ENCODE measurements around the gene BMP6.

BMP6 gene

DNA sequence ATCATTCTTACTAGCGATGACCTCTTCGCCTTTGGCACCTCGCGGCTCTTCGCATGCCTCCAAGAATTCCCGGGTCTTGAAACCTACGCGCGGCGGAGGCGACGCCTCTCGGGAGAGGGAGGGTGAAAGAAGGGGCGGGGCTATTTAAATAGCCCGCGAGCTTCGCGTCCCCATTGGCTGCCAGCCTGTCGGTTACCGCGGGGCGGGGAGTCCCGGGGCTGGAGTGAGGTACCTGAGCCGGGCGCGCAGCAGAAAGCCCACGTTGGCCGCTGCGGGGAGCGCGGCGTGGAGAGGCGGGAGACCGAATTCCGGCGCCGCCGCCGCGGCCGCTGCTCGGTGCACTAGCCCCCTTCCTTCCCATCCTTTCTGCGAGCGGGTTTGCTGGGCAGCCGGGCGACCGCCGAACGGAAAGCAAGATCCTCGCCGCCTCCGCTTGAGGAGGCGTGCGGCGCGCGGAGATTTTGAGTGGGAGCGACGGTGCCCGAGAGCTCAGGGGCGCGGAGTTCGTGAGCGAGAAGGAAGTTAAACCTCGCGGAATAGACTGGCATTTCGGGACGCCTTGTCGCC, at the start of gene BMP6:
BMP6 (plus strand) TSS at position 251 of the 567 bp plus-strand sequence. CDS start 857 bp downstream, outside the sequence.
- peak; percentile 39 to 60 for DNase-seq (ENCODE audit: low read depth in 2 of 2)

DNA sequence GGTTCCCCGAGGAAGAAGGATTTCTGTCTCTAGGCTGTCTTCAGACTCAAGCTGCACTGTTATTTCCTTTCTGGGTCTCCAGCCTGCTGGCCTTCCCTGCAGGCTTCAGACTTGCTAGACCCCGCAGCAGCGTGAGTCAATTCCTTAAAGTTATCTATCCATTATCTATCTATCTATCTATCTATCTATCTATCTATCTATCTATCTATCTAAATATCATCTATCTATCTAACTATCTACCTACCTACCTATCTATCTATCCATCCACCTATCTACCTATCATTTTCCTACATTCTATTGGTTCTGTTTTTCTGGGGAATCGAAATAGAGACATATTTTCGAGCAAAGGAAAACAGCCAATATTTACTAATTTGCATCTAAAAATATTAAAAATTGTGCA, 48.7 kb upstream of the BMP6 start:
- DNase-seq (ENCODE audit: low read depth in 2 of 2): no peak

DNA sequence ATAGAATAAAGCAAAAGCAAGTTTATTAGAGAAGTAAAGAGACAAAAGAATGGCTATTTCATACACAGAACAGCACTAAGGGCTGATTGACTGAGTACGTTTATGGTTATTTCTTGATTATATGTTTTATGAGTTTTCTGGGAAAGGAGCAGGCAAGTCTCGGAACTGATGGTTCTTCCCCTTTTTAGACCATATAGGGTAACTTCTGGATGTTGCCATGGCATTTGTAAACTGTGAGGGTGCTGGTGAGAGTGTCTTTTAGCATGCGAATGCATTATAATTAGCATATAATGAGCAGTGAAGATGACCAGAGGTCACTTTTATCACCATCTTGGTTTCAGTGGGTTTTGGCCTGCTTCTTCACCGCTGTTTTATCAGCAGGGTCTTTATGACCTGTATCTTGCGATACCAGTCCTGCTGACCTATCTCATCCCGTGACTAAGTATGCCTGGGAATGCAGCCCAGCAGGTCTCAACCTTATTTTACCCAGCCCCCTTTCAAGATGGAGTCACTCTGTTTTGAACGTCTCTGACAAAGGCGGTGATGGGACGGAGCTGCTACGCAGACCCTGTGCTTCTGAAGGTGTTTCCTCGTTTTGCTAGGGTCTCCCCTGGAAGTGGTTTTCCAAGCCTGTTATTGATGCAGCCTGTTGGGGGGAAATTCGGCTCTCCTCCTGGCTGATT, 45.4 kb upstream of the BMP6 start:
- DNase-seq (ENCODE audit: low read depth in 2 of 2): no peak

DNA sequence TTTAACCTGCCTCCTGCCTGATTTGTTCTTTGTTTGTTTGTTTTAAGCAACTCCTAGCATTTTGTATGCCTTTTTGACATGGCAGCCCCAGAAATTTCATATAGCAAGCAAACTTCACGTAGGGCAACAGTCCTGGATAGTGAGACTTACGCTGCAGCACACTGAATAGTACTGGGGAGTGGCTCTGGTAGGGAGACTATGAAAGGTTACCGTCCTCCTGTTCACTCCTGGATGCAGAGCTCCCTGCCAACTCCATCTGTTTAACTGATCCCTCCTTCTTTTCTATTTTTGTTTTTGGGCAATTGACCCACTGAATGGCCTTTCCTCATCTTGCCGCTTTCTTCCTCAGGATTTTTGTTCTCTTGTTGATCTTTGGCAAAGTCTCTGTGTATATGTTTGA, 44.5 kb upstream of the BMP6 start:
- no peak for DNase-seq (ENCODE audit: low read depth in 2 of 2)

DNA sequence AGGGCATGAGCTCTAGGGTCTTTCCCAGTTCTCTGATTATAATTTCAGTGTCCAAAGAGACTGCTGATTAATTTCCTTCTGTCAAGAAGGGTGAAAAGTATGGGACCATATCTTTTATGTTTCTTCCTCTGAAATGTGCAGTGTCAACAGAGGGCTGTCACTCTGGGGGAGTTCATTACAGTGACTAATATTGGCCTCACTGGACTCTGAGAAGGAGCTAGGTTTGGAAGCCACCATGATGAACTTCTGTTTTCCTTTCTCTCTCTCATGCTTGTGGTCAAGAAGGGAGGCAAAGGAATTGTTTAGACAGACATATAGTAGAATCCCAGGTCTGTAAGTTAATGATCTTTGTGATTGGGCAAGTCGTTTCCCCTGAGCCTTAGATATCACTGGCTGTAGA, 41.8 kb upstream of the BMP6 start:
- DNase-seq (ENCODE audit: low read depth in 2 of 2): no peak

DNA sequence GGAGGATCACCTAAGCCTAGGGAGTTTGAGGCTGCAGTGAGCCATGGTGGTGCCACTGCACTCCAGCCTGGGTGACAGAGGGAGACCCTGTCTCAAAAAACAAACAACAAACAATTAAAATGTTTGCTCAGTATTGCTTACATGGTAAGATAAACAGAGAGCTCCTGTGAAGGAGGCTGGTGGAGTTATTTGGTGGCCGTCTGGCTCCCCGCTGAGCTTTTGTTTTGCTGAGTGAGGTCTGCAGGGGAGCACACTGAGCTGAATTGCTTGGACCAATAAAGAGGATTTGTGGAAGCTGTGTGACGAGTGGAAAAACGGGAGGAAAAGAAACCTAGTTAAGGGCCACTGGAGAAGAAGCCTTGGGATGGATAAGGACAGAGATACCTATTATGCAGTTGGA, 41.1 kb upstream of the BMP6 start:
- DNase-seq (ENCODE audit: low read depth in 2 of 2): no peak

DNA sequence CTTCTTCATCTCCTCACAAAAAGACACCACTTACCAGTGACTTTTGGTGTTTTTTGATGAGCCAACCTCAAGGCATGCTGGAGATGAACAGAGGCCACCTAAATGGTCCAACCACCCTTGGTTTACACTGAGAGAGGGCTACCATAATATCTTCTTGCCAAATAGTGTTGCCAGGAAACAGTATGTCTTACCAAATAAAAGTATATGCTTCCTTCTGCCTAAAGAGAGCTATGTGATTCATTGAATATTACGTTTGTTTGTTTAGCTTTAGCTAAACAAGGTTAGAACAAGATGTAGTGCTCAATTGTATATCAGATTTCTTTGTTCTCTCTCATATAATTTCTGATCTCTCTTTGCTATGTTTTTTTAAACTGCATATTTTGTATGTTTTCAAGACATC, 40.6 kb upstream of the BMP6 start:
- DNase-seq (ENCODE audit: low read depth in 2 of 2): no peak

DNA sequence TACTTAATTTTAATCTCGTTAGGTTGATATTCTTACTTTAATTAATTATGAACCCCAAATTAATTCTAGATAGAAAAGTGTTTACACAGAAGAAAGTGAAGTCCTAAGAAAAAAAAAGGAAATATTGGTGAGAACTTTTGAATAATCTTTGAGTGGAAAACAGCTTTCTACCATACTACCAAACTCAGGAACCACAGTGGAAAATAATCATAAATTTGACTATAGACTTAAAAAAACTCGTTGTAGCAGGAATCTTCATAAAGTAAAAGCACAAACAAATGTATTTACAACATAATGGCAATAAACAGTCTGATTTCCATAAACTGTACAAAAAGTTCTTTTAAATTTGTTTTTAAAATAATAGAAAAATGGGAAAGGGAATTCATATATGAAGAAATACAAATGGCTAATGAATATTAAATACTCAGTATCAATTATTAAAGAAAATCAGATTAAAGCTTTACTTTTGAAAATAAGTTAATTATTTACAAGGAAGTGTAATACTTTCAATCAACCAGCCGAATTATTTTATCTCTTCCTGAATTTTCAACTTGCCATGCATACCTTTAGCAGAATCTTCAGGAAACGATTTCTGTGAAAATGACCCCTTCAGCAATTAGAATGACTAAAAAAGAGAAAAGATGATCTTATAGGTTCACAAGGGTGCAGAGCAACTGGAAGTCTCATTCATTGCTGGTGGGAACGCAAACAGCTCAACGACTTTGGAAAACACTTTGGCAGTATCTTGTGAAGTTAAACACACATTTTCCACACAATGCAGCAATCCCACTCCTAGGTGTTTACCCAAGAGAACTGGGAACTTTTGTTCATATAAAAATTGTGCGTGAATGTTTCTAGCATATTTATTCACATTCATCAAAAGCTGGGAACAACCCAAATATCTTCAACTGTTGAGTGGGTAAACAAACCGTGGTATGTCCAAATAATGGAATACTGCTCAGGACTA, 38.5 kb upstream of the BMP6 start:
- no peak for DNase-seq (ENCODE audit: low read depth in 2 of 2)

DNA sequence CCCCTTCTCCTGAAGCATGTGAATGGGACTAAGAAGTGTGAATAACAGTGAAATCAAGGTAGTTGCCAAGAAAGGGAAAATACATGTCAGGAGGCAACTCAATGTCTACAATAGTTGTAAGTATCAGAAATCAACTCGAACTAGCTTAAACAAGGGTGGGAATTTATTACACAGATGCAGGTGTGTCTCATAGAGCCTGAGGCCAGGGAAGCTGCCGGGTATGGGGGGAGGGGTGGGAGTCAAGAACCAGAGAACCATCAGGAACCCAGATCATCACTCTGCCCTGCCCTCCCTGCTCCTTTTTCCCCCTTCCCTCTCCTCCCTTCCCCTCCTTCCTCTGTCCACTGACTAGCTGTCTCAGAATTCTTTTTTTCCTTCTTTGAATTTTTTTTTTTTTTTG, 34.9 kb upstream of the BMP6 start:
- DNase-seq (ENCODE audit: low read depth in 2 of 2): no peak

DNA sequence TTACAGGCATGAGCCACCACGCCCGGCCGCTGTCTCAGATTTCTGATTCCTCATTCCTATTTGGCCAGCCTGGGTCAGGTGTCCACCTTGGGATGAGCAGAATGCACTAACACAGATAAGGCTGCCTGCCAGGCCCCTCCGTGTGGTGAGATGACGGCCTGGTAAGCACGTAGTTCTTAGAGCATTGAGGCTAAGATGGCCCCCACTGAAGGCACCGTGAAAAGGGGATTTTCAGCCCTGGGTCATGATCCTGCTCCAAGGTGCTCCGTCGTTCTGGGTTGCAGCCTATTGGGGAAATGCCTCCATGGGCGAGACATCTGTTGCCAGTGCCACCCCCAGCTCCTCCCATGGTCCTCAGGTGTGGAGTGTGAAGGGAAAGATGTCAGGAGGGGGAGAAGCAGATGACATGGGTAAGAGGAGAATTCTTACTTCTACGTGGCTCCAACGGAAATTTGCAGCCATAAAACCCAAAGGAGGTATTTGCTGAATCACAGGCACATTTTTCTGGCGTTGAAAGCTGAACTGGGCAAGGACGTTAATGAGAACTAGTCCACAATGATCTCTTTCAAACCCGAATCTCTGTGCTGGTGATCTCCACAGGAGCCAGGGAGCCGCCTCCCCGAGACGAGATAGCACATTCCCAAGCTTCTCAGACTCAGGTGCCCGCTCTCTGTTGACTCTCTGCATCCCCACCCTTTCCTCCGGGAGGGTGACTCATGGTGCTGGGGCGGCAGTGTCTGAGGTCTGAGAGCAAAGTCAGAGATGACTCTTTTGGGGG, 34.0 kb upstream of the BMP6 start:
- no peak for DNase-seq (ENCODE audit: low read depth in 2 of 2)

DNA sequence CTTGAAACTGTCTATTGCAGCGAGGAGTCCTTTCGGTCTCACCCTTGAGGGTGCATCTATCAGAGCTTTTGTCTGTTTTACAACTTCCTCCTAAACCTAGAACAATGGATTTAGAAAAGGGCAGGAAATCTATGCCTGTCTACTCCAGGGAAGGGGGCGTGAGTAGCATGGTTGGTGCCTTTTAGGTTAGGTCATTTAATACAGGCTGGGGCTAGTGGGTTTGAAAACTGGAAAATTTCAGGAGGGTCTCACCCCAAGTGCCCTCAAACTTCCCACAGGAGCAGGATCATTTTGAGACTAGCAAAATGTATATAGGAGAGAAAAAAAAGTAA, 33.5 kb upstream of the BMP6 start:
- no peak for DNase-seq (ENCODE audit: low read depth in 2 of 2)

DNA sequence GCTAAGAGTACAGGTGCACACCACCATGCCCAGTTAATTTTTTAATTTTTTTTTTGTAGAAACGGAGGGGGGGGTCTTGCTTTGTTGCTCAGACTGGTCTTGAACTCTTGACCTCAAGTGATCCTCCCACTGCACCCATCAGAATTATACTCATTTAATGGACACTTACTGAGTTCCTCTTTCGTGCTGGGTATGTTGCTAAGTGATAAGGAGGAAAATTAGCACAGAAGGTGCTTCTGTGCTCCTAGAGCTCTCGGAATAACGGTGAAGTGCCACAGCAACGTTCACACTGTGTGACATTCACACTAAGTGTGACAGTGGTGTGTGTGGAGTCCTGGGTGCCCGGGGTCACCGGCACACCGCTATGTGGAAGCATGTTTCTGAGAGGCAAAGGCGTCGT, 32.1 kb upstream of the BMP6 start:
- DNase-seq (ENCODE audit: low read depth in 2 of 2): no peak

DNA sequence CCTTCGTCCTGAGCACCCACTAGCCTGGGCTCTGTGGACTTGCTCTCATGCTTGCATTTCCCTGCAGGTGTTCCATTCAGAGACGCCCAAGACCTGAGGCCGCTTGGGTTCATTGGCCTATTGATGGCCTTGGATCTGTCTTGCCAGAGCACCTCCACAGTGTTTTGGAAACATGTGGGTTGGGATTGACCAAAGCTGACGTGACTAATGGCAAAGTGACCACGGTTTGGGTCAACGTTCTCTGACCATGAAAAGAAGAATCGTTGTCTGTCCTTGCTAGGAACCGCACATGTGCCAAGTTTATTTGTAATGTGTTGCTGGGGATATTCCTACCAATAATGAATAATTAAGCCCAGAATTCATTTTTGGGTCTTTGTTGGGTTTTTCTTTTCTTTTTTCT, 29.8 kb upstream of the BMP6 start:
- DNase-seq (ENCODE audit: low read depth in 2 of 2): no peak

DNA sequence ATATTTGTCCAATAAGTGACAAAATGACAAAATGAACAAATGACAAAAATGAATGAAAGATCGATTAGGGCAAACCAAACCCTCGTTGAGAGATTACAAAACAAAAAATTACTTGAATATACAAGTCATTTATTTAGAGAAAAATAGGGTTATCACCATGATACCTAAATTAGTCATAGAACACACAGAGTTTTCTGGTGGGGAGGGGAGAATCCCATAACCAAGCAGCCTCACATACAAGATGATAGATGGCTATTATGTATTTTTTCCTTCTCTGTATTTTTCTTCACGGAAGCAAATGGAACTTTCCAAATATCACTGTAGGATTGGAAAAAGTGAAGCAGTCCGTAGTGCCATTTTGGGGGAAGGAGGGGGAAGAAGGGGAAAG, 28.5 kb upstream of the BMP6 start:
- no peak for DNase-seq (ENCODE audit: low read depth in 2 of 2)

DNA sequence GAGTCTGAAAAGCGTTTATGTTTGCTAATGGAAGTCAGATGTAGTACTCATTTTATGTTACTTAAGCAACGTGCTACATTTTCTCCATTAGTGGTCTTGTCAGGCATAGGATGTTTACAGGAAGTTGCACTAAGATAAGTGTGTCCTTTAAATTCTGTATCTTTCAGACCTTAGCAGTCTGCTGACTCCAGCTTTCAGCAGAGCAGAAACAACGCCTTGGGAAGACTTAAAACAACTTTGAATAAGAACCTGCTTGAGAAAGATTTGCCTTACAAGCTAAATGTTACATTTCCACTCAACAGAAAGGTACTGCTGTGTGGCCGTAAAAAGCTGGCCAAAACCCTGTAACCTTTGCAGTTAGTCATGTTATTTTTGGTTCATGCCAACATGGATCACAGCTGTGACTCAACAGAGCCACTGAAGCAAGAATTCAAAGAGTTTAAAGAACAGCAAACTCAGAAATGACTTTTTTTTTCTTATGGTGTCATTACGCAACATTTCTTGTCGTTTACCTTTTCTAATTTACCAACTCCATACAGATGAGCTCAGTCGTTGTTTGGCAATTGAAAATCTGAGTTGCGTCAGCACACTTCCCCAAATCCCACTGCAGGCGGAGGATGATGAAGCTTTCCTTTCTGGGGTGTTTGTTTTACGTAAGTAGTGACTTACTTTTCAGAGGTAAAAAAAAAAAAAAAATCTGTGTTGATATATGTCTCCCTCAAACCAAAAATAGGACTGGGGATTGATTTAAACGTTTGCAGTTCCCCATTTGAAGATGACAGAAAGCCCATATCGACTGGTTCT, 27.9 kb upstream of the BMP6 start:
- DNase-seq (ENCODE audit: low read depth in 2 of 2): no peak

DNA sequence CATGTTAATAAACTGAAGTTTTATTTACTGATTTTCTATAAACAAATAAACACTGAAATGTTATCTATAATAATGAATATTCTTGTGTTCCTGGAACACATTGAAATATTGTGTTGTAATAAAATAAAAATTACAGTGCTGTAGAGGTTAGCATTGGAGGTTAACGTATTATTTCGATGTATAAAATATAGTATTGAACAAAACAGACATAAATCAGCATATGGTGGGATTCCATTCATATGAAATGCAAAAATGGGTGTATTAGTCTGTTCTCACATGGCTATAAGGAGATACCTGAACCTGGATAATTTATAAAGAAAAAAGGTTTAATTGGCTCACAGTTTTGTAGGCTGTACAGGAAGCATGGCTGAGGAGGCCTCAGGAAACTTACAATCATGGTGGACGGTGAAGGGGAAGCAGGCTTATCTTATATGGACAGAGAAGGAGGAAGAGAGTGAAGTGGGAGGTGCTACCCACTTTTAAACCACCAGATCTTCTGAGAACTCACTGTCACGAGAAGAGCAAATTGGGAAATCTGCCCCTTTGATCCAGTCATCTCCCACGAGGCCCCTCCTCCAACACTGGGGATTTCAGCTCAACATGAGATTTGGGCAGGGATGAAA, 24.6 kb upstream of the BMP6 start:
- DNase-seq (ENCODE audit: low read depth in 2 of 2): no peak

DNA sequence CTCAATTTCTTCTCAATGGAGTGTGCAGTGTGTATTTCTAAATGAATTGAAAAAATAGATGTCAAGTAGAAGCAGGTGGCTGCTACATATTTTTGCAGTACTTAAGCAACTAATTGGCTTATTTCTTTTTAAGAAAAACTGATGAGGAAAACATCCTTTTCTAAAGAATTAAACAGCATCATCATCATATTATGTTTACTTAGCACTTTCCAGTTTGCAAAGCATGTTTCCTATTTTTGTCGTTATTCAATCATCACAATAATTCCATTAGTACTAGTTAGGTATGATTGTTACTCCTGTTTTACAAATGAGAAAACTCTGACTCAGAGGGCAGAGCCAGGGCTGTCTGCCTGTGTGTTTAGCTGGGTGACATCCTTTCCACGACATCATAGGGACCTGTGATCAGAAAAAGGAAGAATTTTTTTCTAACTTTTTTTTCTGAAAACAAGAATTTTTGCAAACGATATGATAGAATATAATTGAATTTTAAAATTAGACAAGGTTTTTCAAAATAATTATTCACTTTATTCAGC, 22.7 kb upstream of the BMP6 start:
- DNase-seq (ENCODE audit: low read depth in 2 of 2): no peak

DNA sequence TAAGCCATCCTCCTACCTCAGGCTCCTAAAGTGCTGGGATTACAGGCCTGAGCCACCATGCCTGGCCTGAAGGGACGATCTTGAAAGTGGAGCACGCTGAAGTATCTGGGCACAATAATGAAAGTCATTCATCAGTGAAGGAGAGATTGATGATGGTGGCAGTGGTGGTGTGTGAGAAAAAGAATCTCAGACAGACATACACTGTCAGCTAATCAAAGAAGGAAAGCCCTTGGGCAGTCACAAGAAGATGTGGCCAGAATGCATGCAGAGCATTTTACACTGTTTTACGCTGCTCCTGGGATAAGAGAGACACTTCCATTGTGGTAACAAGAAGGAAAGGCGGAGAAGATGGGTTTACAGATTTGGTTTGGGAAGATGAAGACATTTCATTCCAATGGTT, 20.4 kb upstream of the BMP6 start:
- no peak for DNase-seq (ENCODE audit: low read depth in 2 of 2)

DNA sequence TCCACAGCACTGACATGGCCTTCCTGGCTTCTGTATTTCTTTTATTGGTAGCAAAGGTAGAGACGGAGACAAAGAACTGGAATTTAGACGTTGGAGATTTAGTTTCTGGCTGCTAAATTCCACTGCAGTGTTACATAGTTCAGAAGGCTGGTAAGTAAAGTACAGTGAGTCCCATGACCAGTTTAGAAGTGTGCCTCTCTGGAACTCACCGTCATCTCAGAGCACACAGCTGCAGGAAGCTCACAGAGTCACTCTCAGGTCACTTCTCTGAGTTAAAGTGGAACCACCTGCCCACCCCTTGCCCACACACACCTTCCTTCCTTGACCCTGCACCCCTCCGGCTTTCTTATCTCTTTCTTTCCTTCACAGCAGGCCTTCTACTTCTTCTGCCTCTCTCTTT, 19.6 kb upstream of the BMP6 start:
- no peak for DNase-seq (ENCODE audit: low read depth in 2 of 2)

DNA sequence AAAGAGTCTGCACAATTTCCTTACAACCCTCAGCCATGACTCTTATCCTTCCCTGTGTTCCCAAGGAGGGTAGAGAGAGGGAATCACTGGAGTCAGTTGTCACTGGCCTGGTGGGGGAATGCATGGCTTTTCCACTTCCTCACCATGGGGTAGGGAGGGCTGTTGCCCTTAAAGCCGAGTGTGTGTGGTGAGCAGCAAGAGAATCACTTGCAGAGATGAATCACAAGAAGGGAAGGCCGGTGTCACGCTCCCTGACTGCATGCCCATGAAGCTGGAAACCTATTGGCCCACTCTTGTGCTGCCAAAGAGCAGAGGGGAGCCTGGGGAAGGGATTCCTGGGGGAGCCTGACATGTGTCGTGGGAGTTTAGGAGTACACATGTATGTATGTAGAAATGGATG, 18.1 kb upstream of the BMP6 start:
- no peak for DNase-seq (ENCODE audit: low read depth in 2 of 2)

Data from stimulated activated CD4-positive, alpha-beta T cell treated with anti-CD3 and anti-CD28 coated beads, Interleukin-12 subunit alpha, Interleukin-12 subunit beta, amount 100 ng/mL, for 24 hours (primary cell).